GM23338 (cell line): ENCODE data around the gene MUC6. TPM values are rescaled to one million over a fixed set of nuclear protein-coding genes. Genes with fewer than 3 reads are reported as not detected.

Experiments
- ATAC-seq: fragments of 200-7000 bp; cut with Tn5 transposase; 3 replicates; pipeline ENCODE4 v1.9.1; 2020
- DNase-seq: peaks from one replicate; pipeline ENCODE4 v3.0.0-alpha.2; 2015; ENCODE audit warnings: low spot score
- H2AFZ ChIP-seq: fragments of 200-600 bp; sonication (generic); 2 replicates; pipeline ENCODE4 v1.8.0; 2016; ENCODE audit warnings: antibody characterized with exemption, mild to moderate bottlenecking, moderate library complexity
- H3F3A ChIP-seq: fragments of 200-600 bp; sonication (generic); replicated peaks from 2 replicates; pipeline ENCODE4 v1.8.0; 2017; ENCODE audit warnings: antibody characterized with exemption, mixed run types, low read depth
- H3K27ac ChIP-seq: fragments of 200-600 bp; sonication (generic); 2 replicates; pipeline ENCODE4 v1.6.1; 2016; ENCODE audit warnings: low read depth
- H3K27me3 ChIP-seq: fragments of 200-600 bp; sonication (generic); 2 replicates; pipeline ENCODE4 v1.8.0; 2016; ENCODE audit warnings: mild to moderate bottlenecking, mixed run types, moderate library complexity; ENCODE audit not compliant: insufficient read depth
- H3K36me3 ChIP-seq: fragments of 200-600 bp; sonication (generic); 2 replicates; pipeline ENCODE4 v1.8.0; 2016; ENCODE audit warnings: mild to moderate bottlenecking; ENCODE audit not compliant: insufficient read depth
- H3K4me1 ChIP-seq: fragments of 200-600 bp; sonication (generic); 2 replicates; pipeline ENCODE4 v1.8.0; 2016; ENCODE audit warnings: mild to moderate bottlenecking, moderate library complexity; ENCODE audit not compliant: insufficient read depth
- H3K4me2 ChIP-seq: fragments of 200-600 bp; sonication (generic); 2 replicates; pipeline ENCODE4 v1.7.1; 2017; ENCODE audit warnings: mixed run types
- H3K4me3 ChIP-seq: fragments of 200-600 bp; sonication (generic); 2 replicates; pipeline ENCODE4 v1.6.1; 2016; ENCODE audit warnings: mixed run types
- H3K79me2 ChIP-seq: fragments of 200-600 bp; sonication (generic); replicated peaks from 2 replicates; pipeline ENCODE4 v1.8.0; 2017; ENCODE audit warnings: mild to moderate bottlenecking; ENCODE audit not compliant: insufficient read depth
- H3K9me2 ChIP-seq: fragments of 200-600 bp; sonication (generic); 2 replicates; pipeline ENCODE4 v1.8.0; 2017; ENCODE audit not compliant: insufficient read depth
- H4K20me1 ChIP-seq: fragments of 200-600 bp; sonication (generic); replicated peaks from 2 replicates; pipeline ENCODE4 v1.8.0; 2017; ENCODE audit warnings: mild to moderate bottlenecking; ENCODE audit not compliant: insufficient read depth
- H3K27ac Mint-ChIP-seq: 2 replicates; pipeline ENCODE4 v1.8.0; 2020; ENCODE audit warnings: inconsistent platforms, mild to moderate bottlenecking, moderate library complexity, mixed read lengths
- H3K27me3 Mint-ChIP-seq: 3 replicates; pipeline ENCODE4 v1.8.0; 2022; ENCODE audit warnings: low read depth, mild to moderate bottlenecking, moderate library complexity, mixed read lengths, inconsistent platforms; ENCODE audit not compliant: insufficient read depth, poor library complexity
- H3K36me3 Mint-ChIP-seq: 3 replicates; pipeline ENCODE4 v1.8.0; 2021; ENCODE audit warnings: low read depth, mild to moderate bottlenecking, inconsistent platforms, moderate library complexity, mixed read lengths
- H3K4me1 Mint-ChIP-seq: 3 replicates; pipeline ENCODE4 v1.8.0; 2020; ENCODE audit warnings: mild to moderate bottlenecking, inconsistent platforms, mixed read lengths
- H3K4me3 Mint-ChIP-seq: 3 replicates; pipeline ENCODE4 v1.8.0; 2021; ENCODE audit warnings: moderate library complexity, mild to moderate bottlenecking, inconsistent platforms, mixed read lengths
- H3K9me3 Mint-ChIP-seq: 3 replicates; pipeline ENCODE4 v1.8.0; 2020; ENCODE audit warnings: moderate library complexity, mild to moderate bottlenecking, inconsistent platforms, mixed read lengths
- CREB1 ChIP-seq: fragments of 250-450 bp; sonication (Bioruptor Pico); IDR thresholded peaks from 2 replicates; pipeline ENCODE4 v1.5.0; 2020; ENCODE audit warnings: low read depth, mild to moderate bottlenecking, moderate library complexity
- ETS1 ChIP-seq: IDR thresholded peaks from 2 replicates; pipeline ENCODE4 v1.6.1; 2016; ENCODE audit warnings: antibody characterized with exemption
- EZH2 ChIP-seq: fragments of 200-600 bp; sonication (generic); IDR thresholded peaks from one replicate; pipeline ENCODE4 v1.8.0; 2017; ENCODE audit warnings: antibody characterized with exemption, mild to moderate bottlenecking, low read depth; ENCODE audit not compliant: unreplicated experiment
- EZH2phosphoT487 ChIP-seq: fragments of 200-600 bp; sonication (generic); IDR thresholded peaks from one replicate; pipeline ENCODE4 v1.8.1; 2018; ENCODE audit warnings: antibody characterized with exemption; ENCODE audit not compliant: unreplicated experiment
- NANOG ChIP-seq: IDR thresholded peaks from 2 replicates; pipeline ENCODE4 v1.6.1; 2016; ENCODE audit warnings: antibody characterized with exemption, borderline replicate concordance
- ZNF331 ChIP-seq: fragments of 250-450 bp; sonication (Bioruptor Pico); IDR thresholded peaks from 2 replicates; pipeline ENCODE4 v1.5.0; 2020; ENCODE audit warnings: low read depth, mild to moderate bottlenecking, moderate library complexity
- polyA plus RNA-seq: library from polyadenylated mRNA; unstranded; fragments of >200 nt; fragmentation: Nextera tagmentation; extraction: Ambion mirVana; gene quantifications from 2 replicates; pipeline ENCODE4 v1.2.1, GENCODE V29; 2016
- total RNA-seq: library from RNA; depleted of rRNA; stranded (reverse); fragments of >200 nt; shearing (Covaris generic); gene quantifications from 2 replicates; pipeline ENCODE4 v1.2.3, GENCODE V29; 2014
- TF ChIP-seq, protein P1 (sequence below): fragments of 250-450 bp; sonication (Bioruptor Pico); IDR thresholded peaks from 2 replicates; pipeline ENCODE4 v1.5.0; 2020; ENCODE audit warnings: mild to moderate bottlenecking, moderate library complexity
- TF ChIP-seq, protein P2 (sequence below), 2 experiments: fragments of 200-600 bp in 1 of 2; sonication (generic) in 1 of 2; conservative IDR thresholded peaks; 2 replicates each; pipeline versions ENCODE4 v1.5.1 to v1.6.1; 2016 to 2017; ENCODE audit warnings: antibody characterized with exemption in 2 of 2, low read depth in 2 of 2, mild to moderate bottlenecking in 2 of 2, moderate library complexity in 1 of 2

MUC6 gene
- total and polyA plus RNA-seq, 2 experiments from 2014 or later, result not detected

DNA sequence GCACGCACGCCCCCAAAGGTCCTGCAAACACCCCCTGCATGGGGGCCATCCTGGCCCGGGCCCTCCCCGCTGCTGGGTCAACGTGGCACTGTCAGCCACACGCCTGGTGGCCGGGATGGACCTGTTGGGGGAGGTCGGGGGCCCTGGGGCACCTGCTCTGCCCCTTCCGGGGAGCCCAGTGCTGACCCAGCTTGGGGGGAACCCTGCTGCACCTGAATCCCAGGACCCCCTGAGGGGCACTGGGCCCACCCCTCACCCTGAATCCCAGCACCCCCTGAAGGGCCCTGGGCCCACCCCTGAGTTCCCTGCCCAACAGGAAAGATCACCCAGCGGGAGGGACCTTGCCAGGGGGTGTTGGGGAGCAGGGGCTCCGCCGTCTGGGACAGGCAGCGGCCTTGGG, 413 bp upstream of the MUC6 start:
- H3K27me3 Mint-ChIP-seq, result peaks cover 10% of the 10 kb centered on the region
- DNase-seq (no peak), ATAC-seq (no peak)
- no peaks in the 10 kb centered on the region for H3K4me1 ChIP-seq
- H3K27me3 ChIP-seq, result no peaks in the 10 kb centered on the region
- TF ChIP-seq ETS1, result no peak
- TF ChIP-seq ZNF331 (CRISPR knock-in tag), result no peak
- TF ChIP-seq EZH2phosphoT487, result no peak
- no peak overlapping the region; the same call in 1 of the 2 replicates for H2AFZ ChIP-seq
- no peaks in the 10 kb centered on the region for H3K79me2 ChIP-seq
- H3K4me3 Mint-ChIP-seq, result no peak overlapping the region
- H3K27ac Mint-ChIP-seq, result no peak overlapping the region
- H3K36me3 ChIP-seq, result no peaks in the 10 kb centered on the region
- no peak overlapping the region for H3K27ac ChIP-seq
- H4K20me1 ChIP-seq, result no peaks in the 10 kb centered on the region
- H3K9me2 ChIP-seq, result no peaks in the 10 kb centered on the region
- H3F3A ChIP-seq, result no peaks in the 10 kb centered on the region
- H3K9me3 Mint-ChIP-seq, result no peaks in the 10 kb centered on the region
- H3K36me3 Mint-ChIP-seq, result no peaks in the 10 kb centered on the region; the same call in 2 of the 3 replicates
- no peak overlapping the region for H3K4me3 ChIP-seq
- no peak overlapping the region for H3K4me2 ChIP-seq
- no peaks in the 10 kb centered on the region for H3K4me1 Mint-ChIP-seq

GRCh38 chr11:1035577-1036283, 788 bp downstream of the MUC6 start:
- no peaks in the 10 kb centered on the region for H3F3A ChIP-seq
- no peaks in the 10 kb centered on the region for H3K9me2 ChIP-seq
- no peaks in the 10 kb centered on the region for H3K79me2 ChIP-seq
- no peaks in the 10 kb centered on the region for H3K27me3 ChIP-seq
- Mint-ChIP-seq H3K36me3 (no peaks in the 10 kb centered on the region; the same call in 2 of the 3 replicates), H3K9me3 (no peaks in the 10 kb centered on the region), H3K27me3 (peaks cover 10% of the 10 kb centered on the region), H3K4me3 (no peak overlapping the region), H3K27ac (no peak overlapping the region), H3K4me1 (no peaks in the 10 kb centered on the region)
- TF ChIP-seq, protein P1, sequence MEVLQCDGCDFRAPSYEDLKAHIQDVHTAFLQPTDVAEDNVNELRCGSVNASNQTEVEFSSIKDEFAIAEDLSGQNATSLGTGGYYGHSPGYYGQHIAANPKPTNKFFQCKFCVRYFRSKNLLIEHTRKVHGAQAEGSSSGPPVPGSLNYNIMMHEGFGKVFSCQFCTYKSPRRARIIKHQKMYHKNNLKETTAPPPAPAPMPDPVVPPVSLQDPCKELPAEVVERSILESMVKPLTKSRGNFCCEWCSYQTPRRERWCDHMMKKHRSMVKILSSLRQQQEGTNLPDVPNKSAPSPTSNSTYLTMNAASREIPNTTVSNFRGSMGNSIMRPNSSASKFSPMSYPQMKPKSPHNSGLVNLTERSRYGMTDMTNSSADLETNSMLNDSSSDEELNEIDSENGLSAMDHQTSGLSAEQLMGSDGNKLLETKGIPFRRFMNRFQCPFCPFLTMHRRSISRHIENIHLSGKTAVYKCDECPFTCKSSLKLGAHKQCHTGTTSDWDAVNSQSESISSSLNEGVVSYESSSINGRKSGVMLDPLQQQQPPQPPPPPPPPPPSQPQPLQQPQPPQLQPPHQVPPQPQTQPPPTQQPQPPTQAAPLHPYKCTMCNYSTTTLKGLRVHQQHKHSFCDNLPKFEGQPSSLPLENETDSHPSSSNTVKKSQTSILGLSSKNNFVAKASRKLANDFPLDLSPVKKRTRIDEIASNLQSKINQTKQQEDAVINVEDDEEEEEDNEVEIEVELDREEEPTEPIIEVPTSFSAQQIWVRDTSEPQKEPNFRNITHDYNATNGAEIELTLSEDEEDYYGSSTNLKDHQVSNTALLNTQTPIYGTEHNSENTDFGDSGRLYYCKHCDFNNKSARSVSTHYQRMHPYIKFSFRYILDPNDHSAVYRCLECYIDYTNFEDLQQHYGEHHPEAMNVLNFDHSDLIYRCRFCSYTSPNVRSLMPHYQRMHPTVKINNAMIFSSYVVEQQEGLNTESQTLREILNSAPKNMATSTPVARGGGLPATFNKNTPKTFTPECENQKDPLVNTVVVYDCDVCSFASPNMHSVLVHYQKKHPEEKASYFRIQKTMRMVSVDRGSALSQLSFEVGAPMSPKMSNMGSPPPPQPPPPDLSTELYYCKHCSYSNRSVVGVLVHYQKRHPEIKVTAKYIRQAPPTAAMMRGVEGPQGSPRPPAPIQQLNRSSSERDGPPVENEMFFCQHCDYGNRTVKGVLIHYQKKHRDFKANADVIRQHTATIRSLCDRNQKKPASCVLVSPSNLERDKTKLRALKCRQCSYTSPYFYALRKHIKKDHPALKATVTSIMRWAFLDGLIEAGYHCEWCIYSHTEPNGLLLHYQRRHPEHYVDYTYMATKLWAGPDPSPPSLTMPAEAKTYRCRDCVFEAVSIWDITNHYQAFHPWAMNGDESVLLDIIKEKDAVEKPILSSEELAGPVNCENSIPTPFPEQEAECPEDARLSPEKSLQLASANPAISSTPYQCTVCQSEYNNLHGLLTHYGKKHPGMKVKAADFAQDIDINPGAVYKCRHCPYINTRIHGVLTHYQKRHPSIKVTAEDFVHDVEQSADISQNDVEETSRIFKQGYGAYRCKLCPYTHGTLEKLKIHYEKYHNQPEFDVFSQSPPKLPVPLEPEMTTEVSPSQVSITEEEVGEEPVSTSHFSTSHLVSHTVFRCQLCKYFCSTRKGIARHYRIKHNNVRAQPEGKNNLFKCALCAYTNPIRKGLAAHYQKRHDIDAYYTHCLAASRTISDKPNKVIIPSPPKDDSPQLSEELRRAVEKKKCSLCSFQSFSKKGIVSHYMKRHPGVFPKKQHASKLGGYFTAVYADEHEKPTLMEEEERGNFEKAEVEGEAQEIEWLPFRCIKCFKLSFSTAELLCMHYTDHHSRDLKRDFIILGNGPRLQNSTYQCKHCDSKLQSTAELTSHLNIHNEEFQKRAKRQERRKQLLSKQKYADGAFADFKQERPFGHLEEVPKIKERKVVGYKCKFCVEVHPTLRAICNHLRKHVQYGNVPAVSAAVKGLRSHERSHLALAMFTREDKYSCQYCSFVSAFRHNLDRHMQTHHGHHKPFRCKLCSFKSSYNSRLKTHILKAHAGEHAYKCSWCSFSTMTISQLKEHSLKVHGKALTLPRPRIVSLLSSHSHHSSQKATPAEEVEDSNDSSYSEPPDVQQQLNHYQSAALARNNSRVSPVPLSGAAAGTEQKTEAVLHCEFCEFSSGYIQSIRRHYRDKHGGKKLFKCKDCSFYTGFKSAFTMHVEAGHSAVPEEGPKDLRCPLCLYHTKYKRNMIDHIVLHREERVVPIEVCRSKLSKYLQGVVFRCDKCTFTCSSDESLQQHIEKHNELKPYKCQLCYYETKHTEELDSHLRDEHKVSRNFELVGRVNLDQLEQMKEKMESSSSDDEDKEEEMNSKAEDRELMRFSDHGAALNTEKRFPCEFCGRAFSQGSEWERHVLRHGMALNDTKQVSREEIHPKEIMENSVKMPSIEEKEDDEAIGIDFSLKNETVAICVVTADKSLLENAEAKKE (CRISPR knock-in tag), result no peak
- TF ChIP-seq EZH2phosphoT487, result no peak
- TF ChIP-seq ZNF331 (CRISPR knock-in tag), result no peak
- TF ChIP-seq, protein P2, sequence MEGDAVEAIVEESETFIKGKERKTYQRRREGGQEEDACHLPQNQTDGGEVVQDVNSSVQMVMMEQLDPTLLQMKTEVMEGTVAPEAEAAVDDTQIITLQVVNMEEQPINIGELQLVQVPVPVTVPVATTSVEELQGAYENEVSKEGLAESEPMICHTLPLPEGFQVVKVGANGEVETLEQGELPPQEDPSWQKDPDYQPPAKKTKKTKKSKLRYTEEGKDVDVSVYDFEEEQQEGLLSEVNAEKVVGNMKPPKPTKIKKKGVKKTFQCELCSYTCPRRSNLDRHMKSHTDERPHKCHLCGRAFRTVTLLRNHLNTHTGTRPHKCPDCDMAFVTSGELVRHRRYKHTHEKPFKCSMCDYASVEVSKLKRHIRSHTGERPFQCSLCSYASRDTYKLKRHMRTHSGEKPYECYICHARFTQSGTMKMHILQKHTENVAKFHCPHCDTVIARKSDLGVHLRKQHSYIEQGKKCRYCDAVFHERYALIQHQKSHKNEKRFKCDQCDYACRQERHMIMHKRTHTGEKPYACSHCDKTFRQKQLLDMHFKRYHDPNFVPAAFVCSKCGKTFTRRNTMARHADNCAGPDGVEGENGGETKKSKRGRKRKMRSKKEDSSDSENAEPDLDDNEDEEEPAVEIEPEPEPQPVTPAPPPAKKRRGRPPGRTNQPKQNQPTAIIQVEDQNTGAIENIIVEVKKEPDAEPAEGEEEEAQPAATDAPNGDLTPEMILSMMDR (conservative IDR thresholded peaks at IDR 0.05; ENCODE audit: low read depth in 2 of 2), result no peak
- no peak for TF ChIP-seq EZH2
- TF ChIP-seq ETS1, result no peak
- no peak for TF ChIP-seq NANOG
- TF ChIP-seq CREB1 (CRISPR knock-in tag), result no peak
- H3K36me3 ChIP-seq, result no peaks in the 10 kb centered on the region
- ATAC-seq (no peak), DNase-seq (no peak)
- H3K4me2 ChIP-seq, result no peak overlapping the region
- no peak overlapping the region for H2AFZ ChIP-seq
- no peak overlapping the region for H3K4me3 ChIP-seq
- no peaks in the 10 kb centered on the region for H4K20me1 ChIP-seq
- no peak overlapping the region for H3K27ac ChIP-seq
- no peaks in the 10 kb centered on the region for H3K4me1 ChIP-seq
